GM12875 (cell line): ENCODE measurements around the gene CDH6.

ENCODE experiments used
- H3K4me3 ChIP-seq: one replicate; pipeline ENCODE4 v1.5.1; 2011; ENCODE audit warnings: low read depth, low read length, control low read depth
- TF ChIP-seq, protein P1 (sequence below): IDR thresholded peaks from 2 replicates; pipeline ENCODE4 v1.5.1; 2011; ENCODE audit warnings: low read depth, mild to moderate bottlenecking, control low read depth, inconsistent platforms, low read length, moderate library complexity, borderline replicate concordance; ENCODE audit not compliant: insufficient read depth

CDH6 gene

DNA sequence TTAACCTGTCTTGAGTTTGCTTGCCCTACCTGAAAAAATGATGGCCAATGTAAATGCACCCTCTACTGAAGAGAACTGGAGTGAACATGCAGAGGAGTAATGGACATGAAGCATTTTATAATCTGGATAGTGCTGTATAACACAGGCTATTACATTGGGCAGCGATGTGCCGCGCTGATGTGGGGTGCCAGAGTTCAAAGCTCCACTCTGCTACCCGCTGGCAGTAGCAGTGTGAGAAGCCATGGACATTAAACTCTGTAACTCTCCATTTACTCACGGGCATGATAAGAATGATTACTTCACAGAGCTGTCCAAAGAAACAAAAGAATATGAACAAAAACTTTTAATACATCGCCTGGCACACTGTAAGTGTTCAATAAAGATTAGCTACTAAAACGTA, 7.5 kb upstream of the CDH6 start:
- TF ChIP-seq, protein P1, sequence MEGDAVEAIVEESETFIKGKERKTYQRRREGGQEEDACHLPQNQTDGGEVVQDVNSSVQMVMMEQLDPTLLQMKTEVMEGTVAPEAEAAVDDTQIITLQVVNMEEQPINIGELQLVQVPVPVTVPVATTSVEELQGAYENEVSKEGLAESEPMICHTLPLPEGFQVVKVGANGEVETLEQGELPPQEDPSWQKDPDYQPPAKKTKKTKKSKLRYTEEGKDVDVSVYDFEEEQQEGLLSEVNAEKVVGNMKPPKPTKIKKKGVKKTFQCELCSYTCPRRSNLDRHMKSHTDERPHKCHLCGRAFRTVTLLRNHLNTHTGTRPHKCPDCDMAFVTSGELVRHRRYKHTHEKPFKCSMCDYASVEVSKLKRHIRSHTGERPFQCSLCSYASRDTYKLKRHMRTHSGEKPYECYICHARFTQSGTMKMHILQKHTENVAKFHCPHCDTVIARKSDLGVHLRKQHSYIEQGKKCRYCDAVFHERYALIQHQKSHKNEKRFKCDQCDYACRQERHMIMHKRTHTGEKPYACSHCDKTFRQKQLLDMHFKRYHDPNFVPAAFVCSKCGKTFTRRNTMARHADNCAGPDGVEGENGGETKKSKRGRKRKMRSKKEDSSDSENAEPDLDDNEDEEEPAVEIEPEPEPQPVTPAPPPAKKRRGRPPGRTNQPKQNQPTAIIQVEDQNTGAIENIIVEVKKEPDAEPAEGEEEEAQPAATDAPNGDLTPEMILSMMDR, result no peak
- no peak overlapping the region for H3K4me3 ChIP-seq

DNA sequence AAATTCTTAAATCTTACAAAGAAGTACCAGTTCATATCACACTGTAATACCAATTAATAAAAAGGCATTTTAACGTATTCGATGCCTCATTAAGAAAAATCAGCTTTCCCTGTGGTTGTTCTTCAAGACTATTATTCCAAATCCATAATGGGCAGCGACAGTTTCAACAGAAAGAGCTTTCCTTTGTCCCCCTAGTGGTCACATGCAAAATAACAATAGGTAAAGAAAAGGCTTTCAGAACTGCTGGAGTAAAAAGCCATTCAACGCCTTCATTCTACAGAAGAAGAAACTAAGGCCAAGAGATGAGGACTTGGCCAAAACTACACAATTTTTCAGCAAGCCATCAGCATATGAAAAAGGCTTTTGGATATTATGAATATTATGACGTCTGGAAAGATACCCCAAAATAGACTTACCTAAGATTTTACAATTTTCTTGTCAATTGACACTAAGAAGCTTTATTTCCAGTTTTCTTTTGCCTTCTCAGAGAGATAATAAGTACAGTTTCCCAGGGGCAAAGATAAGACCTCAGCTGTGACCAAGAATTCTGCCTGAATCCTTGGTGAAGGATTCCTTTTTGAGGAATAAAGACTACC, 6.7 kb upstream of the CDH6 start:
- TF ChIP-seq, protein P1, result peak; percentile 65
- H3K4me3 ChIP-seq, result no peak overlapping the region

DNA sequence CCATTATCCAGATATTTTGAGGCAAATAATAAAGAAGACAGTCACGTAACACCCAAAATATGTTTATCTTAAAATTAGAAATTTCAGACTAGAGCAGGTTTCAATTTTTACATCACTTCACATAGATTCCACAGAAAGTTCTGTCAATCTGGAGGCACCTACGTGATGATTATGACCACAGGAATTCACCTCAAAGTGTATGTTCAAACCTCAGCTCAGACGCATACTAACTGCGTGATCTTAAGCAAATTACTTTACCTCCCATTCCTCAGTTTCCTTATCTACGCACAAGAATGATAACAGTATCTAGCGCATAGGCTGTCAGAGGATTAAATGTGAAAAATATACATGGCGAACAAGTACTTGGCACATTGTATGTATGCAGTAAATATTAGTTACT, 5.9 kb upstream of the CDH6 start:
- H3K4me3 ChIP-seq, result no peak overlapping the region
- TF ChIP-seq, protein P1, result no peak

DNA sequence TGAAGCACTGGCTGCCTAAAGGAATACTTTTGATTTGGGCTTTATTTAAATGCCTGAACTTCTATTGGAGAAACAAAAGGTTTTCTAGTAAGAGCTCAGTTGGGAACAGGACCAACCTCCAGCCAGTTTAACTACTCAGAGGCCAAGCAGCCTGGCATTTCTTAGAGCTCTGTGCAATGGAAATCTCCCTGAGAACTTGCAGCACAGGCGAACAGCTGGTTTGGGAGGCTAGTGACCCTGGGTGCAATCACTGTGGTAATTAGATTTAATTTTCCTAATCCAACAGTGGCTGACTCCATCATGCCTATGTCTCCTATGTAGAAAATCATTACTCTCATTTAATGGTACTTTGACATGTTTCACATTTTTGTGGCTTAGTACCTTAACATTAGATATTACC, 1.0 kb upstream of the CDH6 start:
- H3K4me3 ChIP-seq, result no peak overlapping the region
- TF ChIP-seq, protein P1, result no peak

DNA sequence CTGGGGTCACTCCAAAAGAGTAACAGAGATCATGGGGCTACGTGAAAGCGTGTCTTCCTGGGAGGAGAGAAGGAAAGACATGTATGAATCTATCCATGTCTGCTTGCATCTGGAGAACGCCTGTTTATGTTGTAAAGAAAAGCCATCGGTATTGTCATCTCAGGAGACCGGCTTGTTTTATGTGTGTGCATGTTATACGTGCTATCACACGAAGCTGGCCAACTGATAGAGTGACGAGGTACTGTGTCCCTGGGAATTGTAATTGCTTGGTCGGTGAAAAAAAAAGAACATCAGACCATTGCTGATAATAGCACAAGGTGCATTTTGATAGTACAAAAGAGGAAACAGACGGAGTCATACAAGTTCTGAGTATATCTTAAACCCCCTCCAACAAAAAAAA, 370 bp upstream of the CDH6 start:
- TF ChIP-seq, protein P1, result no peak
- H3K4me3 ChIP-seq, result no peak overlapping the region

DNA sequence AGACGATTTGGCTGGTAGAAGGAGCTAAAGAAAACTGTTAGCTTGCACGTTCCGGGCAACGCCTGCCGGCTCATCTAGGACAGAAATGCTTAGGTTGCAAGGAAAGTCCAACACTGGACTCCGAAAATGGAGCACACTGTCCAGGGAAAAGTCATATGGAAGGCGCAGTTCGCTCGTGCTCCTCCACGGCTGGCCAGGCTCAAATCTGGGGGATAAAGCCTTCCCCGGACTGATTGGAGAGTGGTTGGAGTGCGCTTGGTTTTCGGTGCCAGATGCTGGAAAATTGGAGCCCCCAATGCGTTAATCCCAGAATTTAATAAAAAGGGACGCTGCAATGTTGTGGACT, 955 bp downstream of the CDH6 start:
- no peak overlapping the region for H3K4me3 ChIP-seq
- TF ChIP-seq, protein P1, result no peak

DNA sequence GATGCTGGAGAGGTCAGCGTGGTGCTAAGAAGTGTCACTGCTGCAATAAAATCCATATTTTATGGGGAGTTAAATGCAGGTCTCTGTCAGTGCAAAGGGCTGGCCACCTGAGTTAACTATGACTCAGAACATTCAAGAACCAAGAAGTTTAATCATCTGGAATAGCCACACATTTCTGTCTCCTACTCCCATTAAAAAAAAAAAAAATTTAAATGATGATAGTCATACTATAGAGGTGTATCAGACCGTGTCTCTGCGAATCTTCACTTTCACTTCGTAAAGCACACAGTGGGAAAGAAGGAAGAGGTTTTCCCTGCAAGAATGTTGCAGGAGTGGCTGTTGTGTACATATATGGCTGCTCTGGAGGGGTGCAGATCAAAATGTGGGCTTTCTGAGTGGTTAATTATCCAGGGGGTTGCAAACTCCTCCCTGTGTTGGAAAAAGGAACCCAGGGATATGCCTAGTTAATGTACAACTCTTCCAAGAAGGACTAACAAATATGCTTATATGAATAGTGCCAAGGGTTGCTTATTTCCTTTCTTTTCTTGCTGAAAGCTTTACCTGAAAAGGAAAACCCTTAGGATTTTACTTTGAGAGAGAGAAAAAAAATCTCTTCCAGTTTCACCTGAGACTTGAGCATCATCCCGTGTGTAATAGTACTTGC, 1.5 kb downstream of the CDH6 start:
- H3K4me3 ChIP-seq, result no peak overlapping the region
- TF ChIP-seq, protein P1, result no peak
